Forelimb muscle (tissue), 1 donor: ENCODE measurements around the gene ZNF254. TPM values are rescaled to one million over a fixed set of nuclear protein-coding genes. Genes with fewer than 3 reads are reported as not detected.

Experiments
- polyA plus RNA-seq: library from polyadenylated mRNA; unstranded; fragments of 120-200 nt; gene quantifications from one replicate; pipeline ENCODE4 v1.2.1, GENCODE V29; 2013; ENCODE audit not compliant: insufficient read length

The ZNF254 gene
- polyA plus RNA-seq, 1 donor = 17.6 TPM

Other genes with a start within 250 kb of the ZNF254 start
- gene ZNF726, start 172.3 kb upstream of the ZNF254 start, polyA plus RNA-seq = 4.2 TPM